ENCODE results near the gene LPIN2. TPM values are rescaled to one million over a fixed set of nuclear protein-coding genes. Genes with fewer than 3 reads are reported as not detected.

LPIN2 gene
- total and polyA plus RNA-seq, 2 of the 4 experiments (the other 2 are of a cell fraction): 16.2 to 21.9 TPM

DNA sequence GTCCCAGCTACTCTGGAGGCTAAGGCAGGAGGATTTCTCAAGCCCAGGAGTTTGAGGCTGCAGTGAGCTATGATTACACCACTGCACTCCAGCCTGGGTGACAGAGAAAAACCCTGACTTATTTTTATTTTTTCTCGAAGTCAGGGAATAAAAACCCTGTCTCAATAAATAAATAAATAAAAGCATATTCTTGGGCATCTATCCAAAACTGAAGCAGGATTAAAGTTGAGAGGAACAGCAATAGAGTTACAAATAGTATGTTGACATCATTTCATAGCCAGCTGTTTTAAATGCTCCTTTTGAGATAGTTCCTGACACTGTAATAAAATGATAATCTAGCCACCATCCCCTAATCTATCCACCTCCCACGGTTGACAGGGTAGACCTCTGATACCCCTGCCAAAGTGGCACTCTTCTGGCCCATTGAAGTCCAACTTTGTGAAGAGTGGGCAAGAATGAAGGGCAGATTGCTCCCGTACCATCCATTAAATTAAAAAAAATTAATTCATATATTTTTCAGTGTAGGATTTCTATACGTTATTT is 42.3 kb upstream of the LPIN2 start:
- Histone ChIP-seq H3K9me1 (ENCODE audit: insufficient read depth, low read length) (peaks cover 5% of the 10 kb centered on the region; the same call in 1 of the 2 replicates), H2BK120ac (ENCODE audit: low read depth, low read length) (no peak overlapping the region), H4K20me1 (ENCODE audit: insufficient read depth, low read length) (no peaks in the 10 kb centered on the region), H3K27me3 (ENCODE audit: control insufficient read depth, insufficient read depth, low read length) (peaks cover 10% of the 10 kb centered on the region), H3K4me2 (ENCODE audit: low read depth, low read length) (no peak overlapping the region), H3K9ac (ENCODE audit: low read depth, low read length) (no peak overlapping the region), H2BK20ac (ENCODE audit: low read depth, low read length) (no peak overlapping the region), H3K23ac (ENCODE audit: low read depth, low read length) (no peak overlapping the region), H2AK5ac (ENCODE audit: low read depth, low read length) (no peak overlapping the region), H3K56ac (ENCODE audit: extremely low read depth, insufficient read depth, low read length) (no peak overlapping the region), H2BK15ac (ENCODE audit: low read depth, low read length) (no peak overlapping the region), H2AFZ (replicated peaks; ENCODE audit: low read length, poor library complexity) (no peak overlapping the region), H3K36me3 (ENCODE audit: control insufficient read depth, insufficient read depth, low read length) (no peaks in the 10 kb centered on the region), H3K79me1 (ENCODE audit: low read depth in 1 of 2, low read length in 2 of 2) (no peaks in the 10 kb centered on the region), H2BK5ac (ENCODE audit: low read depth, low read length, poor library complexity, severe bottlenecking) (no peak overlapping the region), H3K4ac (ENCODE audit: low read depth, low read length) (no peak overlapping the region), H3K27ac (ENCODE audit: insufficient read depth, low read length) (no peak overlapping the region), H4K8ac (ENCODE audit: low read depth in 2 of 2, low read length in 2 of 2) (no peak overlapping the region), H3K18ac (ENCODE audit: low read depth, low read length) (no peak overlapping the region), H3K9me3 (ENCODE audit: control insufficient read depth, insufficient read depth, low read length) (peaks cover 5% of the 10 kb centered on the region; the same call in 1 of the 2 replicates), H3K4me3 (ENCODE audit: insufficient read depth, low read depth, low read length) (no peak overlapping the region), H3K4me1 (ENCODE audit: control insufficient read depth, insufficient read depth, low read length) (no peaks in the 10 kb centered on the region), H4K5ac (ENCODE audit: low read depth, low read length) (no peak overlapping the region), H3K14ac (replicated peaks; ENCODE audit: low read depth, low read length) (no peak overlapping the region), H4K91ac (ENCODE audit: insufficient read depth, low read depth, low read length) (no peak overlapping the region), H2AK9ac (replicated peaks; ENCODE audit: low read depth, low read length, poor library complexity) (no peak overlapping the region)
- no TSS peak for BruUV-seq (replicated peaks)
- DNase-seq (no peak), ATAC-seq (ENCODE audit: low read depth) (no peak)
- no CpG with 5 or more reads among the region's 4 CpGs for WGBS, 2 experiments (ENCODE audit: extremely low coverage in 2 of 2, insufficient read length in 1 of 2)
- ChIA-PET CTCF (no interaction called here), POLR2A (ENCODE audit: unreplicated experiment) (no interaction called here)
- dilution Hi-C loops (cut with HindIII; ENCODE audit: low sequenced_read_pairs, unreplicated experiment): no loop called here
- intact Hi-C loops (cut with micrococcal nuclease): no loop called here
- TF ChIP-seq RFX5 (IDR thresholded peaks at IDR 0.05; ENCODE audit: low read depth, low read length): no peak
- no peak for TF ChIP-seq SMC3 (IDR thresholded peaks at IDR 0.05; ENCODE audit: low read depth, low read length)
- no peak for TF ChIP-seq CHD1 (IDR thresholded peaks at IDR 0.05; ENCODE audit: low read depth, low read length)
- no peak for TF ChIP-seq MAZ (IDR thresholded peaks at IDR 0.05; ENCODE audit: borderline replicate concordance, low read depth, low read length)
- no peak for TF ChIP-seq MAFK (IDR thresholded peaks at IDR 0.05; ENCODE audit: low read depth, low read length)
- TF ChIP-seq ELK1 (IDR thresholded peaks at IDR 0.05; ENCODE audit: borderline replicate concordance, low read depth, low read length): no peak
- in situ Hi-C loops (cut with MboI; ENCODE audit: low sequenced_read_pairs): no loop called here

Measured in IMR-90 (cell line).